GM10248 (cell line): ENCODE measurements around the gene SAP30.

Experiments used
- CTCF ChIA-PET: fragments of 300-600 bp; sonication (Branson Sonifier 250); formaldehyde crosslinking; extraction: SDS; loops from one replicate; lab custom pipeline; 2021; ENCODE audit warnings: antibody characterized with exemption; lab: Yijun Ruan, JAX
- POLR2A ChIA-PET: fragments of 350-650 bp; sonication (Branson Sonifier 250); formaldehyde crosslinking; extraction: SDS; loops from one replicate; lab custom pipeline; 2020; ENCODE audit warnings: antibody characterized with exemption; lab: Yijun Ruan, JAX
- DNase-seq: peaks from one replicate; pipeline ENCODE4 v3.0.0; 2012; ENCODE audit errors: extremely low spot score
- CTCF ChIP-seq: IDR thresholded peaks from 2 replicates; pipeline ENCODE4 v1.5.1; 2012; ENCODE audit warnings: mild to moderate bottlenecking, low read depth; ENCODE audit errors: extremely low read depth, missing control alignments, control extremely low read depth

Gene SAP30

GRCh38 chr4:173405840-173406606, 35.3 kb downstream of the SAP30 start:
- no peak for TF ChIP-seq CTCF
- peak; percentile 20 for DNase-seq
- ChIA-PET POLR2A (interaction anchor here (0.6 to 0.8 kb wide), 2 partner anchors 50 to 72 kb away, joined by 3 to 6 read pairs; no protein-coding TSS in a partner anchor), CTCF (interaction anchor here (0.8 to 4.1 kb wide), 11 partner anchors 10 to 104 kb away, joined by 3 to 14 read pairs (median 4); no protein-coding TSS in a partner anchor)

- POLR2A ChIA-PET: no interaction called here
- CTCF ChIA-PET: interaction anchor here (1.1 to 12.4 kb wide), 6 partner anchors 8 to 92 kb away, joined by 3 to 201 read pairs (median 7); no protein-coding TSS in a partner anchor
- no peak for DNase-seq
- no peak for TF ChIP-seq CTCF
Observed at GRCh38 chr4:173410079-173410478, 39.3 kb downstream of the SAP30 start.

- DNase-seq: no peak
- ChIA-PET POLR2A (interaction anchor here (0.5 kb wide), 1 partner anchor 21 kb away, joined by 4 read pairs; no protein-coding TSS in a partner anchor), CTCF (interaction anchor here (0.8 to 12.4 kb wide), 9 partner anchors 9 to 398 kb away, joined by 3 to 201 read pairs (median 5); no protein-coding TSS in a partner anchor)
- TF ChIP-seq CTCF: no peak
Observed at GRCh38 chr4:173411106-173411693, 40.4 kb downstream of the SAP30 start.

- POLR2A ChIA-PET: no interaction called here
- no peak for TF ChIP-seq CTCF
- no peak for DNase-seq
- CTCF ChIA-PET: interaction anchor here (0.9 to 12.4 kb wide), 15 partner anchors 8 to 399 kb away, joined by 3 to 201 read pairs (median 6); no protein-coding TSS in a partner anchor
Observed at GRCh38 chr4:173413036-173413435, 42.3 kb downstream of the SAP30 start.

GRCh38 chr4:173414456-173414855, 43.7 kb downstream of the SAP30 start:
- POLR2A ChIA-PET: no interaction called here
- DNase-seq: no peak
- CTCF ChIA-PET: interaction anchor here (0.7 to 12.4 kb wide), 6 partner anchors 11 to 401 kb away, joined by 3 to 201 read pairs (median 4); no protein-coding TSS in a partner anchor
- TF ChIP-seq CTCF: no peak

GRCh38 chr4:173415092-173415491, 44.3 kb downstream of the SAP30 start:
- CTCF ChIA-PET: interaction anchor here (1.5 to 12.4 kb wide), 6 partner anchors 8 to 402 kb away, joined by 4 to 201 read pairs (median 12); no protein-coding TSS in a partner anchor
- DNase-seq: no peak
- no peak for TF ChIP-seq CTCF
- POLR2A ChIA-PET: no interaction called here
